22Rv1 (cell line): ENCODE results near the gene PRR19.

ENCODE experiments used
- H3K27ac ChIP-seq: fragments of 450-650 bp; 2 replicates; pipeline ENCODE4 v1.5.1; 2017
- CTCF ChIP-seq: fragments of 450-650 bp; IDR thresholded peaks from 2 replicates; pipeline ENCODE4 v1.5.1; 2017; ENCODE audit warnings: mild to moderate bottlenecking
- ZFX ChIP-seq: fragments of 450-650 bp; IDR thresholded peaks from 2 replicates; pipeline ENCODE4 v1.6.1; 2017; ENCODE audit warnings: antibody characterized with exemption, borderline replicate concordance

Gene PRR19

GRCh38 chr19:42352301-42353259 lies 50.6 kb downstream of the PRR19 start:
- H3K27ac ChIP-seq = no peak overlapping the region
- TF ChIP-seq ZFX (no peak), CTCF (no peak)

GRCh38 chr19:42353341-42354015 lies 51.5 kb downstream of the PRR19 start:
- H3K27ac ChIP-seq = no peak overlapping the region
- TF ChIP-seq CTCF (no peak), ZFX (no peak)

GRCh38 chr19:42355896-42356295 lies 54.0 kb downstream of the PRR19 start:
- TF ChIP-seq CTCF (no peak), ZFX (no peak)
- H3K27ac ChIP-seq = no peak overlapping the region

- TF ChIP-seq CTCF (no peak), ZFX (no peak)
Observed at GRCh38 chr19:42356686-42357085, 54.8 kb downstream of the PRR19 start.

GRCh38 chr19:42357290-42357689 lies 55.4 kb downstream of the PRR19 start:
- no peak overlapping the region for H3K27ac ChIP-seq
- TF ChIP-seq ZFX = no peak
- TF ChIP-seq CTCF = no peak

More at GRCh38 chr19:42356686-42357085, 54.8 kb downstream of the PRR19 start:
- H3K27ac ChIP-seq = no peak overlapping the region
